Neural progenitor cell (in vitro differentiated cells): ENCODE results near the gene GRID1.

Source experiments
- EZH2phosphoT487 ChIP-seq: fragments of 200-600 bp; sonication (generic); IDR thresholded peaks from 2 replicates; pipeline ENCODE4 v1.6.1; 2017; ENCODE audit warnings: antibody characterized with exemption
- TF ChIP-seq, protein P1 (sequence below): fragments of 200-600 bp; sonication (generic); IDR thresholded peaks from 2 replicates; pipeline ENCODE4 v1.5.1; 2017; ENCODE audit warnings: antibody characterized with exemption, mild to moderate bottlenecking

DNA sequence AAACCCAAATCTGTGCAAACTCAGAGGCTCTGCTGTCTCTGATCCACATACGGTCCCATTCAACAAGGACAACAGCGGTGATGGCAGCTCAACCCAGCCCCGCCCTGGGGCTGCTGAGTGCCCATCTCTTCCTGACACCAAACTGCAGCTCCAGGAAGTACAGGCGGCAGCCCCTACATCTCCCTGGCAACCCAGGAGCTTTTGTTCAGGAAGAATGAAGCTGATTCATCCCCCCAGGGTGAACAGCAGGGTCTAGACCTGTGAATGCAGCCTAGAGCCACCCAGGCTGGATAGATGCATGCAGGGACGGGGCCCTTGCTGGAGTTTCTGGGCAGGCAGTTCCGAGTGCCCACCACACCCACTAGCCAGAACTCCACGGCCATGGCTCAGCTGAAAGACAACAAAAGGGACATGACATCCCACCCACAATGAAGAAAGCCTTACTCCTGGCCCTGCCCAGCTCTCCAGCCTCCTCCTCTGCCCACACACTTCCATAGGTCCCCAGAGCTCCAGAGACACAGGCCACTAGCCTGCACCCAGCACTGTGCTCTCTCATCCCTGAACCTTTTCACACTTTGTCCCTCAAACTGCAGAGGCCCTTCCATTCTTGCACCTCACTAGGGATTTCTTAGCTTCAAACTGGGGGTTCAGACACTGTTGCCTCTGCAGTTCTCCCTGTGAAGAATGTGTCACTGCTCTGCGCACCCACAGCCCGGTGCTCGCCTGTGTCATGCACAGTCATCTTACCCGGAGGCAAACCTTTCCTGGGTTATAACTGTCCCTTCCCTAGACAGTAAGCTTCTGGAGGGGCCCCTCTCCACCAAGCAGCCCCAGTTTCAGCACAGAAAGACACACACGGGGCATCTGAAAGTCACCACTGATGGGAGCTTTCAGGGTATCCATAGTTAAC is 99.1 kb downstream of the GRID1 start:
- TF ChIP-seq, protein P1, sequence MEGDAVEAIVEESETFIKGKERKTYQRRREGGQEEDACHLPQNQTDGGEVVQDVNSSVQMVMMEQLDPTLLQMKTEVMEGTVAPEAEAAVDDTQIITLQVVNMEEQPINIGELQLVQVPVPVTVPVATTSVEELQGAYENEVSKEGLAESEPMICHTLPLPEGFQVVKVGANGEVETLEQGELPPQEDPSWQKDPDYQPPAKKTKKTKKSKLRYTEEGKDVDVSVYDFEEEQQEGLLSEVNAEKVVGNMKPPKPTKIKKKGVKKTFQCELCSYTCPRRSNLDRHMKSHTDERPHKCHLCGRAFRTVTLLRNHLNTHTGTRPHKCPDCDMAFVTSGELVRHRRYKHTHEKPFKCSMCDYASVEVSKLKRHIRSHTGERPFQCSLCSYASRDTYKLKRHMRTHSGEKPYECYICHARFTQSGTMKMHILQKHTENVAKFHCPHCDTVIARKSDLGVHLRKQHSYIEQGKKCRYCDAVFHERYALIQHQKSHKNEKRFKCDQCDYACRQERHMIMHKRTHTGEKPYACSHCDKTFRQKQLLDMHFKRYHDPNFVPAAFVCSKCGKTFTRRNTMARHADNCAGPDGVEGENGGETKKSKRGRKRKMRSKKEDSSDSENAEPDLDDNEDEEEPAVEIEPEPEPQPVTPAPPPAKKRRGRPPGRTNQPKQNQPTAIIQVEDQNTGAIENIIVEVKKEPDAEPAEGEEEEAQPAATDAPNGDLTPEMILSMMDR, result no peak
- no peak for TF ChIP-seq EZH2phosphoT487
